Activated CD4-positive, alpha-beta T cell treated with anti-CD3 and anti-CD28 coated beads for 48 hours (primary cell): Measurements from ENCODE around the gene MTG2.

Source experiments
- DNase-seq: peaks from one replicate; pipeline ENCODE4 v3.0.0-alpha.2; 2020

MTG2 gene

GRCh38 chr20:62222972-62223371 is 40.1 kb downstream of the MTG2 start:
- no peak for DNase-seq

GRCh38 chr20:62223571-62223970 is 40.7 kb downstream of the MTG2 start:
- no peak for DNase-seq

GRCh38 chr20:62224113-62224855 is 41.5 kb downstream of the MTG2 start:
- DNase-seq = no peak

- no peak for DNase-seq
These were observed 42.2 kb downstream of the MTG2 start for GRCh38 chr20:62225026-62225425.

GRCh38 chr20:62225820-62226635 is 43.2 kb downstream of the MTG2 start:
- no peak for DNase-seq

- DNase-seq = no peak
These were observed 44.1 kb downstream of the MTG2 start for GRCh38 chr20:62226707-62227590.

- no peak for DNase-seq
These were observed 44.8 kb downstream of the MTG2 start for GRCh38 chr20:62227591-62227976.

- DNase-seq = no peak
These were observed 45.4 kb downstream of the MTG2 start for GRCh38 chr20:62227977-62228958.

GRCh38 chr20:62228982-62229545 is 46.2 kb downstream of the MTG2 start:
- no peak for DNase-seq

GRCh38 chr20:62229667-62230066 is 46.8 kb downstream of the MTG2 start:
- DNase-seq = no peak

- DNase-seq = no peak
These were observed 47.4 kb downstream of the MTG2 start for GRCh38 chr20:62230276-62230675.

- DNase-seq = no peak
These were observed 47.9 kb downstream of the MTG2 start for GRCh38 chr20:62230696-62231095.

- DNase-seq = no peak
These were observed 48.5 kb downstream of the MTG2 start for GRCh38 chr20:62231292-62231691.

GRCh38 chr20:62232194-62232593 is 49.4 kb downstream of the MTG2 start:
- DNase-seq = no peak

GRCh38 chr20:62232770-62233645 is 50.2 kb downstream of the MTG2 start:
- no peak for DNase-seq

- DNase-seq = no peak
These were observed 50.9 kb downstream of the MTG2 start for GRCh38 chr20:62233684-62234083.

GRCh38 chr20:62234339-62234738 is 51.5 kb downstream of the MTG2 start:
- DNase-seq = no peak

GRCh38 chr20:62235001-62235776 is 52.4 kb downstream of the MTG2 start:
- no peak for DNase-seq

GRCh38 chr20:62235777-62236157 is 52.9 kb downstream of the MTG2 start:
- no peak for DNase-seq

GRCh38 chr20:62236200-62236599 is 53.4 kb downstream of the MTG2 start:
- no peak for DNase-seq
